Measurements from ENCODE around the gene RAB3C. TPM values are rescaled to one million over a fixed set of nuclear protein-coding genes. Genes with fewer than 3 reads are reported as not detected.

The RAB3C gene
- total RNA-seq, 4 donors from 2014 or later = 1.1 to 2.7 (median 1.2) TPM; not detected in 1

- Histone ChIP-seq H3K9me3 (no peaks in the 10 kb centered on the region), H3K36me3 (no peaks in the 10 kb centered on the region), H3K4me3 (no peak overlapping the region), H3K4me1 (no peaks in the 10 kb centered on the region), H3K27ac (no peak overlapping the region), H3K27me3 (no peaks in the 10 kb centered on the region)
- TF ChIP-seq POLR2A (IDR thresholded peaks at IDR 0.05) (no peak), CTCF (IDR thresholded peaks at IDR 0.05) (no peak)
- no peak for DNase-seq
Measured at GRCh38 chr5:58794875-58795274, 212.0 kb downstream of the RAB3C start.

- H3K4me3 ChIP-seq = no peak overlapping the region
- DNase-seq = no peak
- no peaks in the 10 kb centered on the region for H3K36me3 ChIP-seq
- H3K4me1 ChIP-seq = no peaks in the 10 kb centered on the region
- TF ChIP-seq CTCF (IDR thresholded peaks at IDR 0.05) (no peak), POLR2A (IDR thresholded peaks at IDR 0.05) (no peak)
- H3K27ac ChIP-seq = no peak overlapping the region
- H3K9me3 ChIP-seq = no peaks in the 10 kb centered on the region
- H3K27me3 ChIP-seq = no peaks in the 10 kb centered on the region
Measured at GRCh38 chr5:58795327-58795726, 212.5 kb downstream of the RAB3C start.

- TF ChIP-seq POLR2A (IDR thresholded peaks at IDR 0.05) (no peak), CTCF (IDR thresholded peaks at IDR 0.05) (no peak)
- no peaks in the 10 kb centered on the region for H3K36me3 ChIP-seq
- H3K4me1 ChIP-seq = no peaks in the 10 kb centered on the region
- DNase-seq = no peak
- H3K4me3 ChIP-seq = no peak overlapping the region
- no peaks in the 10 kb centered on the region for H3K27me3 ChIP-seq
- H3K27ac ChIP-seq = no peak overlapping the region
- H3K9me3 ChIP-seq = no peaks in the 10 kb centered on the region
Measured at GRCh38 chr5:58797021-58797420, 214.1 kb downstream of the RAB3C start.

GRCh38 chr5:58800356-58800755 lies 217.5 kb downstream of the RAB3C start:
- H3K4me3 ChIP-seq = no peak overlapping the region
- no peaks in the 10 kb centered on the region for H3K27me3 ChIP-seq
- DNase-seq = no peak
- no peak overlapping the region for H3K27ac ChIP-seq
- H3K9me3 ChIP-seq = no peaks in the 10 kb centered on the region
- TF ChIP-seq CTCF (IDR thresholded peaks at IDR 0.05) = no peak
- H3K36me3 ChIP-seq = no peaks in the 10 kb centered on the region
- no peaks in the 10 kb centered on the region for H3K4me1 ChIP-seq

GRCh38 chr5:58800861-58801540 lies 218.1 kb downstream of the RAB3C start:
- Histone ChIP-seq H3K36me3 (no peaks in the 10 kb centered on the region), H3K4me3 (no peak overlapping the region)

More at GRCh38 chr5:58800861-58801540, 218.1 kb downstream of the RAB3C start:
- Histone ChIP-seq H3K4me1 (no peaks in the 10 kb centered on the region), H3K27ac (no peak overlapping the region), H3K9me3 (no peaks in the 10 kb centered on the region), H3K27me3 (no peaks in the 10 kb centered on the region)
- no peak for DNase-seq
- no peak for TF ChIP-seq POLR2A (IDR thresholded peaks at IDR 0.05)
- TF ChIP-seq CTCF (IDR thresholded peaks at IDR 0.05) = no peak

Measured in Peyer's patch (tissue), 4 donors.